Hematopoietic multipotent progenitor cell (in vitro differentiated cells): Measurements from ENCODE around the gene IL10RB. TPM values are rescaled to one million over a fixed set of nuclear protein-coding genes. Genes with fewer than 3 reads are reported as not detected.

Experiments used
- DNase-seq, 3 donors: peaks; one replicate each; pipeline ENCODE4 v3.0.0-alpha.2; 2011 to 2015; ENCODE audit warnings: low read depth in 2 of 3, low spot score in 2 of 3
- total RNA-seq: library from RNA; depleted of rRNA; stranded (reverse); fragments of >200 nt; gene quantifications from one replicate; pipeline ENCODE4 v1.2.3, GENCODE V29; 2012

The IL10RB gene
- total RNA-seq, 1 donor: 19.9 TPM

GRCh38 chr21:33262921-33263320, 3.2 kb upstream of the IL10RB start:
- no peak for DNase-seq

DNA sequence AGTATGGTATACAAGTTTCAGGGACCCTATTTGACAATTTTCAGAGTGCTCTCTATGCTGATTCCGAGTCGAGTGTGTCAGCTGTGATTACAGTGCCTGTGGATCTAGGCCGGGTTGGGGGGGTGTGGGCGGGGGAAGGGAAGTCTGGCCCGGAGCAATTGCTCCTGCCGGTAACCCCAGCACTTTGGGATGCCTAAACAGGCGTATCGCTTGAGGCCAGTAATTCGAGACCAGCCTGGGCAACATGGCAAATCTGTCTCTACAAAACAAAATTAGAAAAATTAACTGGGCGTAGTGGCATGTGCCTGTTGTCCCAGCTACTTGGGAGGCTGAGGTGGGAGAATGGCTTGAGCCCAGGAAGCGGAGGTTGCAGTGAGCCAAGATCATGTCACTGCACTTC, 1.6 kb upstream of the IL10RB start:
- no peak for DNase-seq

GRCh38 chr21:33265664-33266049, 510 bp upstream of the IL10RB start:
- DNase-seq: peak in 2 of 3 donors; percentile 87 to 94

- DNase-seq: no peak
These were observed 595 bp downstream of the IL10RB start for GRCh38 chr21:33266789-33267135.

DNA sequence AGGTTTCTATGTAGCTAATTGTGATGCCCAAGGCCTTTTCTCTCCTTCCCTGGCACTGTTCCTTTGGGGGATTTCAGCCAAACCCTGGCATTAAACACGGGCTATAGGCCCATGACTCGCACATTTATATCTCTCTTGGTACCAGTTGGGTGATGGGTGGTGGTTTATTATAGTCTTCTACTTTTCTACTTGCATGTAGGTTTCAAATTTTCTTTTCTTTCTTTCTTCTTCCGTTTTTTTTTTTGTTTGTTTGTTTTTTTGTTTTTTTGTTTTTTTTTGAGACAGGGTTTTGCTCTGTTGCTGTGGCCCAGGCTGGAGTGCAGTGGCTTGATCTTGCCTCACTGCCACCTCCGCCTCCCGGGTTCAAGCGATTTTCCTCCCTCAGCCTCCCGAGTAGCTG, 1.1 kb downstream of the IL10RB start:
- DNase-seq: no peak

DNA sequence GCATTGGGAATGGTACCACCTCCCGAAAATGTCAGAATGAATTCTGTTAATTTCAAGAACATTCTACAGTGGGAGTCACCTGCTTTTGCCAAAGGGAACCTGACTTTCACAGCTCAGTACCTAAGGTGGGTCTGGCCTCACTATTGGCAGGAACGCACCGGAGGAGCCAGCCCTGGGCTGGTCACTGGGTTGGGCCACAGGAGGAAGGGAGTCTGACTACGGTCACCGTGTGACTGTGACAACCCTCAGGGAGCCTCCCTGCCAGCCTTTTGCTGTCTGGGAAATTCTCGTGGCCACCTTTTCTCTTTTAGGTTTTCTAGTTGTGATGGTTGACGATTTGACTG, 2.2 kb downstream of the IL10RB start:
- no peak for DNase-seq

- no peak for DNase-seq
These were observed 2.7 kb downstream of the IL10RB start for GRCh38 chr21:33268737-33269441.

DNA sequence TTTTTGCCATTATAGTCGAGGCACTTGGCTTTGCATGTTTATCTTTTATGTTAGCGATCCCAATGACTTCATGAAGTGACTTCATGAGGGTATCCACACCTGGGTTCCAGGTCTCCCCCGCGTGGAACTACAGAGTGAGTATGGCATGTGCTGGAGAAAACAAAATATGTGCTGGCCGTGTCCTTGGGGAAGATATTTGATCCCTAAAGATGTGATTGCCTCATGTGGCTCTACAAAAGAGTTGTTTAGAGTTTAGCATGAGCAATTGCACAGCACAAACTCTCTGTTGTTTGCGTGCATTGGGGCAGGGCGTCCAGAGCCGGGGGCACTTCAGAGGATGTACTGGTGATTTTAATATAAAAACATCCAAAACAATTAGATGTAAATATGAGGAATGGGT, 4.8 kb downstream of the IL10RB start:
- DNase-seq: no peak

DNA sequence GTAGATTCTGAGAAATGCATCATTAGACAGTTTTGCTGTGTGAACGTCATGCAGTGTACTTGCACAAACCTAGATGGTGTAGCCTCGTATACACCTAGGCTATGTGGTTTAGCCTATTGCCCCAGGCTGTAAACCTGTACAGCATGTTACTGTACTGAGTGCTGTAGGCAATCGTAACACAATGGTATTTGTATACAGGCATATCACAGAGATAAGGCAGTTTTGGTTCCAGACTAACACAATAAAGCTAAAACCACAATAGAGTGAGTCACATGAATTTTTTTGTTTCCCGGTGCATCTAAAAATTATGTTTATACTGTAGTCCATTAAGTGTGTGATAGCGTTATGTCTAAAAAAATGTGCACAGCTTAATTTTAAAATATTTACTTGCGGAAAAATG, 6.9 kb downstream of the IL10RB start:
- no peak for DNase-seq

- DNase-seq: no peak
These were observed 12.6 kb downstream of the IL10RB start for GRCh38 chr21:33278721-33279120.

GRCh38 chr21:33279330-33279820, 13.2 kb downstream of the IL10RB start:
- no peak for DNase-seq

DNA sequence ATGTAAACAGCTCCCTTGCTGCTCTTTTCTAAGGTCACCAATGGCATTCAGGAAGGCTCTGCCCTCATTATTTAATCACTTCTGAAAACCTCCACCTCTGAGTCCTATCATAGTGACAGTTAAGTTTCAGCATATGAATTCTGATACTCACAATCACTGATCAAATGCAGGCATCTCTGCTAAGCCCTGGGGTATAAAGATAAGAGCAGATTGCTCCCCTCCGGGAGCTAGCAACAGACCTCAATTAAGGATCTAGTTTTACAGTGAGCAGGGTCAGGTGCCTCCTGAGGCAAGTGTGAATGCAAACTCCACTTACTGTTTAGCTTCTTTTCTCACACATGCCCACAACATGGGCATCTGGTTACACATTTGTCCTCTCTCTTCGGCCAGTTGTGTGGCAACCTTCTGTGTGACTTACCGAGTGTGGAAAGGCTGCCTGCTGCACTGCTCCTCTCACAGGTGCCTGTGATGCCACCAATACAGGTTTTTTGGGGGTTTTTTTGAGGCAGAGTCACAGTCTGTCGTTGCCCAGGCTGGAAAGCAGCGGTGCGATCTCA, 15.0 kb downstream of the IL10RB start:
- no peak for DNase-seq

GRCh38 chr21:33283203-33283602, 17.0 kb downstream of the IL10RB start:
- DNase-seq: no peak

DNA sequence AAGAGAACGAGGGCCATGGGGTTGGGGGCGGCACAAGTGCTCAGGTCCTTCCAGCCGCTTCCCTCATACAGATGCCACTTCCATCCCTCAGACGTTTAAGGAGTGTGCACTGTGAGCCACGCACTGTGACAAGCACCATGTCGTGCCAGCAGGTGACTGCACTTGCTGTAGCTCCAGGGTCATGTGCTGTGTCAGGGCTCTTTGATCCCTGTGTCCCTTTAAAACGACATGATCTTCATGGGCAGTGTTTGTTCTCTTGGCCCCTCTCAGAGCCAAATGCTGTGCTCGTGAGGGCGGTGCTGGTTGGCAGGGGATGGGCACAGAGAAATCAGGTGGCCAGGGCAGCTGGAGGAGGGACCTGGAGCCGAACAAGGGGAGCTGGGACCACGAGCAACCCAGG, 19.9 kb downstream of the IL10RB start:
- no peak for DNase-seq

DNA sequence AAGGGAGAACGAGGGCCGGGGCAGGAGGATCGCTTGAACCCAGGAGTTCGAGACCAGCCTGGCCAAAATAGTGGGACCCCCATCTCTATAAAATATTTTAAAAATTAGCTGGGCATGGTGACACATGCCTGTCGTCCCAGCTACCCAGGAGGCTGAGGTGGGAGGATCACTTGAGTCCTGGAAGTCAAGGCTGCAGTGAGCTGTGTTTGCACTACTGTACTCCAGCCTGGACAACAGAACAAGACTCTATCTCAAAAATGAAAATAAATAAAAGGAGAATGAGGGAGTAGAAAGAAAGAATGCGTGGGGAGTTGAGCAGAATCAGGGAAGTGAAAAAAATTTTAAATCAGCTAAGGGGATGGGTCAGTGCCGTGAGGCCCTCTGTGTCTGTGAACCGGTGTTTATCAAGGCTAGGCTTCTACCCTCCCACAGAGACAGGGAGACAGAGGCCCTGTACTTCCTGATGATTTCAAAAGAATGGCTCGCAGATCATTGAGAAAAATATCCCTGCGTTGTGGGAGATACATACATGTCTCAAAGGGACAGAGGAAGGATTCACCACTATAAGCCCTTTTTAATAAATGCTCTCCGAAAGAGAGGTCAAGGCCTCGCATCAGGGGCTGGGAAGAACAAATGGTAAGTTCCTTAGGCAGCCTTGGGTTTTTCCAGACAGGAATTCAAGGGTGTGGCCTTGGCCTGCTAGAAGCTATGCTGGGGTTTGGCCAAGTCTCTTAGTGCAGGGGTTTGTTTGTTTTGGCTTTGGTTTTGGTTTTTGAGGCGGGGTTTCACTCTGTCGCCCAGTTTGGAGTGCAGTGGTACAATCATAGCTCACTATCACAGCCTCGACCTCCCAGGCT, 20.7 kb downstream of the IL10RB start:
- DNase-seq: no peak

- DNase-seq: no peak
These were observed 23.1 kb downstream of the IL10RB start for GRCh38 chr21:33289199-33289819.

DNA sequence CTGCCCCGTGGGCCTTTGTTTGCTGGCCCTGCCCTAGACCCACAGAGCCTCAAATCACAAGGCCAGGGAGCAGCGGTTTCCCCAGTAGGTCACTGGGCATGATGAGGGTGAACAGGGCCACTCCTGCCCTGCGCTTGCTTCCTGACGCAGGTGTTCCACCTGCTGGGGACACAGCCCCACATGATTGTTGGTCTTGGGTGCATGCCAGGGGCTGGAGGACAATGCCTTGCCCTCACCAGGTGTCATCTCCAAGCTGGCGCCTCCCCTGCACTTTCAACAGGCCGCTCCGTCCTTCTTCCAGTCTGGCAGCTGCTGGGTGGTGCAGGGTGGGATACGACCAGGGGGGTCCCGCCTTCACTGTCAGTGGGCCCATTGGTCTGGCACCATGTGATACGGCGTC, 24.3 kb downstream of the IL10RB start:
- no peak for DNase-seq

GRCh38 chr21:33291686-33292085, 25.5 kb downstream of the IL10RB start:
- DNase-seq: no peak

- no peak for DNase-seq
These were observed 26.6 kb downstream of the IL10RB start for GRCh38 chr21:33292724-33293123.

DNA sequence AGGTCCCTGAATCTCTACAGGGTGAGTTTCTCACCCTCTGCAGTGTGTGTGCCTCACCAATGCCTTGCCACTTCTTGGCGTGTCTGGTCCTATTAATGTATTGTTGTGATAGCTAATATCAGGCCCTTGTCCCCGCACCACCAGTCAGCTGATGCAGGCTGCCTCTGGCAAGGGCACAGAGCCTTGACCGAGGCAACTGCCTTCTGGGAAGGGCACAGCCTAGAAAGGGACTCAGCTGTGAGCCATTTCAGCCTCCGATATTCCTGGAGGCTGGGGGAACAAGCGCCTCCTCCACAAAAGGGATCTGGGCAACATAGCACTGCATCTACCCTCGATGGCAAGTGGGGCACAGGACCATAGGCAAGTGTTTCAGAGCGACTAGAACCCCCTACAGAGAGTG, 27.0 kb downstream of the IL10RB start:
- DNase-seq: no peak

DNA sequence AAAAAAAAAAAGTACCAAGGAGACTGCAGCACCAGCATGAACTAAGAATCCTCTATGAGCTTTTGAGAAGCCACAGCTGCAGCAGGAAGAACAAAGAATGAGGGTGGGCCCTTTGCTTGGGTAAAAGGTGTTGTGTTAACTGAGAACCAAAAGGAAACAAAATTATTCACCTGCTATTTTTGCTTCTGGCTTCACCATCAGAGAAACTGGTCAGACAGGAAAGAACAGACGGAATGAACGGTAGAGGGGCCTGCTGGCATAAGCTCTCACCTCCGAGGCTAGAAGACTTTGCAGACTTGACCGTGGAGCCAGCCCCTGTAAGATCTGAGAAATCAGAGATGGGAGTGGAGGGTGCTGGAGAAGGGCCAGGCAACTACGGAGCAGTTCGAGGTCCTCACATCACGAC, 27.6 kb downstream of the IL10RB start:
- no peak for DNase-seq

GRCh38 chr21:33296156-33296555, 30.0 kb downstream of the IL10RB start:
- no peak for DNase-seq
